Adrenal gland (tissue), 5 donors: Measurements from ENCODE around the gene COL18A1.

Experiments used
- CTCF ChIP-seq, 6 experiments: fragments of 450-650 bp in 4 of 6; fragments of 200-600 bp in 2 of 6; sonication (generic) in 1 of 6; IDR thresholded peaks; 1 replicate in 5 of 6; 2 replicates in 1 of 6; pipeline versions ENCODE4 v1.5.1 to v1.8.0; 2016 to 2021; ENCODE audit warnings: antibody characterized with exemption in 6 of 6, mild to moderate bottlenecking in 2 of 6, moderate library complexity in 1 of 6
- POLR2A ChIP-seq, 2 donors: fragments of 450-650 bp; IDR thresholded peaks; one replicate each; pipeline ENCODE4 v1.6.1; 2017; ENCODE audit warnings: antibody characterized with exemption in 2 of 2, mild to moderate bottlenecking in 2 of 2, moderate library complexity in 1 of 2
- donor health status: DM: no; HTN: no; CAD: no.

GRCh38 chr21:45522986-45523385 is 118.0 kb downstream of the COL18A1 start:
- no peak for TF ChIP-seq CTCF (IDR thresholded peaks at IDR 0.05)
- no peak for TF ChIP-seq POLR2A (IDR thresholded peaks at IDR 0.05)
